IMR-90 (cell line): ENCODE results near the gene RCE1. TPM values are rescaled to one million over a fixed set of nuclear protein-coding genes. Genes with fewer than 3 reads are reported as not detected.

Experiments used
- ATAC-seq: fragments of 200-7000 bp; cut with Tn5 transposase; 2 replicates; pipeline ENCODE4 v1.9.1; 2020; ENCODE audit warnings: low read depth, mild to moderate bottlenecking, moderate library complexity
- BruUV-seq: library from RNA; stranded (reverse); fragments of 400-500 nt; replicated peaks from 2 replicates; lab custom pipeline; 2021; lab: Mats Ljungman, UMichigan
- CTCF ChIA-PET: fragments of 300-600 bp; formaldehyde crosslinking; extraction: SDS; loops from one replicate; lab custom pipeline; 2021; ENCODE audit warnings: antibody characterized with exemption; lab: Yijun Ruan, JAX
- POLR2A ChIA-PET: fragments of 300-600 bp; sonication (Branson Sonifier 250); formaldehyde crosslinking; loops from one replicate; lab custom pipeline; 2022; ENCODE audit warnings: antibody characterized with exemption; ENCODE audit not compliant: unreplicated experiment; lab: Charles Lee
- DNase-seq: peaks from one replicate; pipeline ENCODE4 v3.0.0; 2013
- H2AFZ ChIP-seq: replicated peaks from 2 replicates; pipeline ENCODE3; 2013; ENCODE audit warnings: low read length, mild to moderate bottlenecking; ENCODE audit not compliant: poor library complexity
- H2AK5ac ChIP-seq: 2 replicates; pipeline ENCODE4 v1.6.1; 2013; ENCODE audit warnings: low read depth, low read length, inconsistent platforms
- H2AK9ac ChIP-seq: replicated peaks from 2 replicates; pipeline ENCODE3; 2013; ENCODE audit warnings: mild to moderate bottlenecking, low read depth, low read length, moderate library complexity; ENCODE audit not compliant: poor library complexity
- H2BK120ac ChIP-seq: 2 replicates; pipeline ENCODE4 v1.6.1; 2013; ENCODE audit warnings: low read depth, low read length, inconsistent platforms
- H2BK15ac ChIP-seq: 3 replicates; pipeline ENCODE4 v1.6.1; 2013; ENCODE audit warnings: low read depth, low read length, inconsistent platforms
- H2BK20ac ChIP-seq: 2 replicates; pipeline ENCODE4 v1.6.1; 2013; ENCODE audit warnings: low read depth, mild to moderate bottlenecking, inconsistent platforms, low read length, moderate library complexity
- H2BK5ac ChIP-seq: 2 replicates; pipeline ENCODE4 v1.6.1; 2013; ENCODE audit warnings: mild to moderate bottlenecking, low read depth, low read length, inconsistent platforms; ENCODE audit not compliant: poor library complexity, severe bottlenecking
- H3K14ac ChIP-seq: replicated peaks from 2 replicates; pipeline ENCODE4 v1.6.1; 2013; ENCODE audit warnings: low read depth, low read length, inconsistent platforms
- H3K18ac ChIP-seq: 2 replicates; pipeline ENCODE4 v1.6.1; 2013; ENCODE audit warnings: low read depth, low read length, control low read depth
- H3K23ac ChIP-seq: 2 replicates; pipeline ENCODE4 v1.6.1; 2013; ENCODE audit warnings: low read depth, low read length, inconsistent platforms
- H3K27ac ChIP-seq: 2 replicates; pipeline ENCODE4 v1.5.1; 2013; ENCODE audit warnings: mild to moderate bottlenecking, control low read depth, low read length; ENCODE audit not compliant: insufficient read depth
- H3K27me3 ChIP-seq: 2 replicates; pipeline ENCODE4 v1.6.1; 2013; ENCODE audit warnings: low read length; ENCODE audit not compliant: control insufficient read depth, insufficient read depth
- H3K36me3 ChIP-seq: 2 replicates; pipeline ENCODE4 v1.6.1; 2013; ENCODE audit warnings: low read length, mixed read lengths; ENCODE audit not compliant: control insufficient read depth, insufficient read depth
- H3K4ac ChIP-seq: 2 replicates; pipeline ENCODE4 v1.6.1; 2013; ENCODE audit warnings: low read depth, low read length, inconsistent platforms
- H3K4me1 ChIP-seq: 2 replicates; pipeline ENCODE4 v1.6.1; 2013; ENCODE audit warnings: low read length, mixed read lengths; ENCODE audit not compliant: control insufficient read depth, insufficient read depth
- H3K4me2 ChIP-seq: 2 replicates; pipeline ENCODE4 v1.6.1; 2013; ENCODE audit warnings: low read depth, mild to moderate bottlenecking, control low read depth, low read length, moderate library complexity
- H3K4me3 ChIP-seq: 2 replicates; pipeline ENCODE4 v1.5.1; 2013; ENCODE audit warnings: low read depth, mild to moderate bottlenecking, control low read depth, low read length, moderate library complexity; ENCODE audit not compliant: insufficient read depth
- H3K56ac ChIP-seq: 2 replicates; pipeline ENCODE4 v1.6.1; 2013; ENCODE audit warnings: low read length, inconsistent platforms; ENCODE audit not compliant: insufficient read depth; ENCODE audit errors: extremely low read depth
- H3K79me1 ChIP-seq, 2 experiments: 2 replicates each; pipeline ENCODE4 v1.6.1; 2013; ENCODE audit warnings: low read length in 2 of 2, inconsistent platforms in 1 of 2, low read depth in 1 of 2
- H3K9ac ChIP-seq: 2 replicates; pipeline ENCODE4 v1.6.1; 2013; ENCODE audit warnings: low read depth, low read length, control low read depth
- H3K9me1 ChIP-seq: 2 replicates; pipeline ENCODE4 v1.6.1; 2013; ENCODE audit warnings: low read length, inconsistent platforms; ENCODE audit not compliant: insufficient read depth
- H3K9me3 ChIP-seq: 2 replicates; pipeline ENCODE4 v1.6.1; 2013; ENCODE audit warnings: low read length; ENCODE audit not compliant: control insufficient read depth, insufficient read depth
- H4K20me1 ChIP-seq: 2 replicates; pipeline ENCODE4 v1.6.1; 2013; ENCODE audit warnings: low read length, inconsistent platforms; ENCODE audit not compliant: insufficient read depth
- H4K5ac ChIP-seq: 2 replicates; pipeline ENCODE4 v1.6.1; 2013; ENCODE audit warnings: mild to moderate bottlenecking, low read depth, low read length, control low read depth
- H4K8ac ChIP-seq, 2 experiments: 2 replicates each; pipeline ENCODE4 v1.6.1; 2013; ENCODE audit warnings: low read depth in 2 of 2, low read length in 2 of 2, control low read depth in 1 of 2, inconsistent platforms in 1 of 2
- H4K91ac ChIP-seq: 2 replicates; pipeline ENCODE4 v1.6.1; 2013; ENCODE audit warnings: low read depth, low read length, inconsistent platforms; ENCODE audit not compliant: insufficient read depth
- FOS ChIP-seq: fragments of 150-350 bp; IDR thresholded peaks from 2 replicates; pipeline ENCODE4 v1.6.1; 2016; ENCODE audit warnings: low read depth, low read length
- RFX5 ChIP-seq: IDR thresholded peaks from 2 replicates; pipeline ENCODE4 v1.8.0; 2012; ENCODE audit warnings: low read depth, mild to moderate bottlenecking, low read length, moderate library complexity
- SMC3 ChIP-seq: fragments of 150-350 bp; IDR thresholded peaks from 2 replicates; pipeline ENCODE4 v1.6.1; 2016; ENCODE audit warnings: low read depth, mild to moderate bottlenecking, antibody characterized with exemption, low read length, moderate library complexity
- USF2 ChIP-seq: fragments of 150-350 bp; IDR thresholded peaks from 2 replicates; pipeline ENCODE4 v1.6.1; 2017; ENCODE audit warnings: mild to moderate bottlenecking, antibody characterized with exemption, low read length, low read depth
- WGBS, 2 experiments: methylation state at CpG; one replicate each; pipeline versions ENCODE4 v1.1.5 to v1.1.7; 2013; ENCODE audit warnings: missing lambda C conversion rate in 2 of 2; ENCODE audit not compliant: insufficient read length in 1 of 2; ENCODE audit errors: extremely low coverage in 2 of 2; 5-methylcytosine and 5-hydroxymethylcytosine counted together
- dilution Hi-C: fragments of 300-500 bp; cut with HindIII; formaldehyde crosslinking; loops from one replicate; pipeline ENCODE4 v1.14.3; 2018; ENCODE audit warnings: low sequenced_read_pairs; ENCODE audit not compliant: unreplicated experiment
- in situ Hi-C: fragments of 300-500 bp; cut with MboI; formaldehyde crosslinking; loops from 3 replicates; pipeline ENCODE4 v1.14.3; 2019; ENCODE audit warnings: low sequenced_read_pairs, inconsistent platforms, mixed read lengths
- intact Hi-C: fragments of 100-400 bp; cut with micrococcal nuclease; formaldehyde crosslinking; loops from 2 replicates; pipeline ENCODE4 v1.10.0; 2022
- polyA plus RNA-seq, 3 experiments: library from polyadenylated mRNA; depleted of rRNA; stranded (reverse); fragments of >200 nt; gene quantifications; 2 replicates each; pipeline ENCODE4 v1.2.3, GENCODE V29; 2012; ENCODE audit warnings: low replicate concordance in 1 of 3
- total RNA-seq: library from RNA; depleted of rRNA; stranded (reverse); fragments of >200 nt; gene quantifications from 2 replicates; pipeline ENCODE4 v1.2.3, GENCODE V29; 2012

The RCE1 gene
- total and polyA plus RNA-seq, 2 of the 4 experiments (the other 2 are of a cell fraction), result 6.6 to 19.4 TPM

- peaks cover 25 to 54% of the 10 kb centered on the region in 2 experiments for H3K79me1 ChIP-seq
- H3K18ac ChIP-seq, result no peak overlapping the region
- H3K9me3 ChIP-seq, result no peaks in the 10 kb centered on the region
- no peak overlapping the region for H4K5ac ChIP-seq
- no peak for DNase-seq
- no peak for TF ChIP-seq USF2
- no peak for TF ChIP-seq SMC3
- no peak for TF ChIP-seq FOS
- no peak for TF ChIP-seq RFX5
- H3K9me1 ChIP-seq, result no peaks in the 10 kb centered on the region; the same call in 1 of the 2 replicates
- H3K4me2 ChIP-seq, result no peak overlapping the region
- intact Hi-C loops (no loop called here), dilution Hi-C loops (no loop called here), in situ Hi-C loops (no loop called here)
- no peak overlapping the region for H4K8ac ChIP-seq
- no peaks in the 10 kb centered on the region for H3K27me3 ChIP-seq
- ChIA-PET POLR2A (no interaction called here), CTCF (no interaction called here)
- peaks cover 17% of the 10 kb centered on the region; the same call in 1 of the 2 replicates for H4K20me1 ChIP-seq
- no peak overlapping the region for H2BK5ac ChIP-seq
- no TSS peak for BruUV-seq
- H3K4me3 ChIP-seq, result no peak overlapping the region
- no peak overlapping the region for H3K27ac ChIP-seq
- no peak overlapping the region for H3K23ac ChIP-seq
- H2BK20ac ChIP-seq, result no peak overlapping the region
- H3K36me3 ChIP-seq, result peaks cover 47% of the 10 kb centered on the region
- no peak overlapping the region for H3K14ac ChIP-seq
- 95% methylated on average over 4 of the region's 15 CpGs; no CpG with 5 or more reads in 1 of the 2 experiments for WGBS, 2 experiments
- peaks cover 6% of the 10 kb centered on the region for H3K4me1 ChIP-seq
- no peak overlapping the region for H3K9ac ChIP-seq
- no peak for ATAC-seq
- no peak overlapping the region for H4K91ac ChIP-seq
- no peak overlapping the region for H2AFZ ChIP-seq
- H3K4ac ChIP-seq, result no peak overlapping the region
- no peak overlapping the region for H2BK120ac ChIP-seq
- peak overlapping the region; percentile 77 for H2AK9ac ChIP-seq
- no peak overlapping the region for H2BK15ac ChIP-seq
- no peak overlapping the region for H3K56ac ChIP-seq
- H2AK5ac ChIP-seq, result no peak overlapping the region
Observed at GRCh38 chr11:66845143-66845875, 2.1 kb downstream of the RCE1 start.
